ENCODE data around the gene CLDN3. TPM values are rescaled to one million over a fixed set of nuclear protein-coding genes. Genes with fewer than 3 reads are reported as not detected.
"Not testable (repeated sequence)": the region's sequence is repeated elsewhere in the genome, so short reads cannot be mapped to it uniquely, and the experiment has no call there.

Gene CLDN3
- total and polyA plus RNA-seq, 10 donors: 0.13 to 0.26 (median 0.26) TPM; not detected in 7

DNA sequence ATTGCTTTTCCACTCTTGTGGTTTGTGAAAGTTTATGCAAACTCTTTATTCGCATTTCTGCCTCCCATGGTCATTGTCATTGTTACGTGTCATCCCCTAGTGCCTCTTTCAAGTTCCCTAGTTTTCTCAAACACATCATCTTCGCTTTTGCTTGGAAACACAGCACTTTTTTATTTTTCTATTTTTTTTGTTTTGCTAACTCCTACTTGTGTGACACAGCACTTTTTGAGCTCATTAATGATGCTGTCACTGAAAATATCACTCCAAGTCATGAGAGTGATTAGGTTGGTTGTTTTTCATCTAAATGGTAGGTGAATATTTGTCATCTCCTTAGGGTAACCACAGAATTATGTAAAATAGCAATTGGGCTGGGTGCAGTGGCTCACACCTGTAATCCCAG lies 42.1 kb downstream of the CLDN3 start:
- intact Hi-C loops (cut with DNase I; ENCODE audit: low total_unique reads): loop anchor here (2.0 kb wide), 1 partner anchor 121 kb away; no protein-coding TSS in a partner anchor
- H3K9me3 ChIP-seq: no peaks in the 10 kb centered on the region
- peaks cover 0 to 16% (median 4%) of the 10 kb centered on the region in 6 donors for H3K4me1 ChIP-seq
- H3K27ac ChIP-seq: no peak overlapping the region
- TF ChIP-seq, protein P1, sequence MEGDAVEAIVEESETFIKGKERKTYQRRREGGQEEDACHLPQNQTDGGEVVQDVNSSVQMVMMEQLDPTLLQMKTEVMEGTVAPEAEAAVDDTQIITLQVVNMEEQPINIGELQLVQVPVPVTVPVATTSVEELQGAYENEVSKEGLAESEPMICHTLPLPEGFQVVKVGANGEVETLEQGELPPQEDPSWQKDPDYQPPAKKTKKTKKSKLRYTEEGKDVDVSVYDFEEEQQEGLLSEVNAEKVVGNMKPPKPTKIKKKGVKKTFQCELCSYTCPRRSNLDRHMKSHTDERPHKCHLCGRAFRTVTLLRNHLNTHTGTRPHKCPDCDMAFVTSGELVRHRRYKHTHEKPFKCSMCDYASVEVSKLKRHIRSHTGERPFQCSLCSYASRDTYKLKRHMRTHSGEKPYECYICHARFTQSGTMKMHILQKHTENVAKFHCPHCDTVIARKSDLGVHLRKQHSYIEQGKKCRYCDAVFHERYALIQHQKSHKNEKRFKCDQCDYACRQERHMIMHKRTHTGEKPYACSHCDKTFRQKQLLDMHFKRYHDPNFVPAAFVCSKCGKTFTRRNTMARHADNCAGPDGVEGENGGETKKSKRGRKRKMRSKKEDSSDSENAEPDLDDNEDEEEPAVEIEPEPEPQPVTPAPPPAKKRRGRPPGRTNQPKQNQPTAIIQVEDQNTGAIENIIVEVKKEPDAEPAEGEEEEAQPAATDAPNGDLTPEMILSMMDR (IDR thresholded peaks at IDR 0.05 in 8 of 11, conservative IDR thresholded peaks at IDR 0.05 in 3 of 11): no peak
- TF ChIP-seq POLR2A (IDR thresholded peaks at IDR 0.05): no peak
- no peak for TF ChIP-seq POLR2AphosphoS5 (IDR thresholded peaks at IDR 0.05)
- 52 to 76% (median 57%) methylated on average over 3 of the region's 3 CpGs for WGBS, 5 donors
- no peaks in the 10 kb centered on the region for H3K36me3 ChIP-seq
- no peak for DNase-seq
- H3K4me3 ChIP-seq: no peak overlapping the region
- peaks cover 0 to 36% (median 5%) of the 10 kb centered on the region in 7 donors for H3K27me3 ChIP-seq (replicated peaks in 1 of 7)

DNA sequence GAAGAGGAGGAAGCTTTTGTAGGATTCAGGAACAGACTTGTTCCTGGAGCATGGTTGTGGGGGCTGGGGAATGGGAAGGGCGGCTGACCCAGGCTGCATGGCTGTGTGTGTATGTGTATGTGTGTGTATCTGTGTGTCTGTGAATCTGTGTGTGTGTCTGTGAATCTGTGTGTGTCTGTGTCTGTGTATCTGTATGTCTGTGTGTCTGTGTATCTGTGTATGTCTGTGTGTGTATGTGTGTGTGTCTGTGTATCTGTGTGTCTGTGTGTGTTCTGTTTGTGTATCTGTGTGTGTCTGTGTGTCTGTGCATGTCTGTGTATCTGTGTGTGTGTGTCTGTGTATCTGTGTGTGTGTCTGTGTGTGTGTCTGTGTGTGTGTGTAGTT lies 44.0 kb downstream of the CLDN3 start:
- Histone ChIP-seq H3K4me3 (no peak overlapping the region), H3K36me3 (no peaks in the 10 kb centered on the region), H3K9me3 (no peaks in the 10 kb centered on the region), H3K27me3 (replicated peaks in 1 of 7) (peaks cover 0 to 43% (median 5%) of the 10 kb centered on the region in 7 donors), H3K27ac (no peak overlapping the region), H3K4me1 (peaks cover 0 to 7% (median 4%) of the 10 kb centered on the region in 6 donors)
- 45 to 79% (median 78%) methylated on average over 1 of the region's 1 CpG for WGBS, 5 donors
- no peak for TF ChIP-seq POLR2A (IDR thresholded peaks at IDR 0.05)
- no peak for TF ChIP-seq POLR2AphosphoS5 (IDR thresholded peaks at IDR 0.05)
- TF ChIP-seq, protein P1 (IDR thresholded peaks at IDR 0.05 in 8 of 11, conservative IDR thresholded peaks at IDR 0.05 in 3 of 11): peak in 5 of 11 experiments; percentile 26 to 61 (median 33)
- intact Hi-C loops (cut with DNase I; ENCODE audit: low total_unique reads): no loop called here
- DNase-seq: no peak

DNA sequence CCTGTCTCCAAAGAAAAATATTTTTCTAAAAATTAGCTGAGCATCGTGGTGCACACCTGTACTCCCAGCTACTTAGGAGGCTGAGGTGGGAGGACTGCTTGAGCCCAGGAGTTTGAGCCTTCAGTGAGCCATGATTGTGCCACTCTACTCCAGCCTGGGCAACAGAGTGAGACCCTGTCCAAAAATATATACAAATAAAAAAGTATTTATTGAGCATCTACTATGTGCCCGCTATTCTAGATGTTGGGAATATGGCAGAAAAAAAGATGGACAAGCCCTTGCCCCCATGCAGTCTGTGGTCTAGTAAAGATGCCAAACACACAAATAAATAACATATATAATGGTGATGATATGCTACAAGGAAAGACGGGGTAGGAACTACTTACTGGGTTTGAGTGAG lies 46.3 kb downstream of the CLDN3 start:
- H3K4me1 ChIP-seq: peaks cover 3 to 19% (median 11%) of the 10 kb centered on the region in 6 donors
- intact Hi-C loops (cut with DNase I; ENCODE audit: low total_unique reads): no loop called here
- no peak for DNase-seq
- WGBS, 5 donors: 84 to 97% (median 89%) methylated on average over 3 of the region's 3 CpGs
- no peaks in the 10 kb centered on the region for H3K36me3 ChIP-seq
- H3K27me3 ChIP-seq (replicated peaks in 1 of 7): peaks cover 0 to 53% (median 6%) of the 10 kb centered on the region in 7 donors
- H3K4me3 ChIP-seq: no peak overlapping the region
- no peak overlapping the region for H3K27ac ChIP-seq
- H3K9me3 ChIP-seq: no peaks in the 10 kb centered on the region
- TF ChIP-seq, protein P1 (IDR thresholded peaks at IDR 0.05 in 8 of 11, conservative IDR thresholded peaks at IDR 0.05 in 3 of 11): no peak
- TF ChIP-seq POLR2A (IDR thresholded peaks at IDR 0.05) (no peak), POLR2AphosphoS5 (IDR thresholded peaks at IDR 0.05) (no peak)

DNA sequence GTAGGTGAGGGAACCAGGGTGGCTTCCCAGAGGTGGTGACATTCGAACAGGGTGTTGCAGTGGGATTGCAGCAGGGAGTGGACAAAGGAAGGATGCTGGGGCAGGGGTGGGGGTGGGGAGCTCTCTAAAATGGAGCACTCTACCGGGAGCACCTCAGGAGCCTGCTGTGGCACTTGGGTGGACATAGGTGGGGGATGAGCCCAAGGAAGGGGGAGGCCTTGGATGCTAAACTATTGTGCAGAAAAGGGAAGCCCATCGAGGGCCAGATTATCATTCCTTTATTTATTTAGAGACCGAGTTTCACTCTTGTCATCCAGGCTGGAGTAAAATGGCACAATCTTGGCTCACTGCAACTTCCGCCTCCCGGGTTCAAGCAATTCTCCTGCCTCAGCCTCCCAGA lies 47.3 kb downstream of the CLDN3 start:
- H3K27ac ChIP-seq: no peak overlapping the region
- no peak overlapping the region for H3K4me3 ChIP-seq
- TF ChIP-seq, protein P1 (IDR thresholded peaks at IDR 0.05 in 8 of 11, conservative IDR thresholded peaks at IDR 0.05 in 3 of 11): no peak
- no peak for TF ChIP-seq POLR2A (IDR thresholded peaks at IDR 0.05)
- intact Hi-C loops (cut with DNase I; ENCODE audit: low total_unique reads): no loop called here
- no peak for DNase-seq
- WGBS, 5 donors: 59 to 74% (median 63%) methylated on average over 6 of the region's 6 CpGs
- no peaks in the 10 kb centered on the region for H3K36me3 ChIP-seq
- H3K27me3 ChIP-seq (replicated peaks in 1 of 7): peaks cover 0 to 53% (median 12%) of the 10 kb centered on the region in 7 donors
- H3K9me3 ChIP-seq: no peaks in the 10 kb centered on the region
- peaks cover 12 to 29% (median 21%) of the 10 kb centered on the region in 6 donors for H3K4me1 ChIP-seq

DNA sequence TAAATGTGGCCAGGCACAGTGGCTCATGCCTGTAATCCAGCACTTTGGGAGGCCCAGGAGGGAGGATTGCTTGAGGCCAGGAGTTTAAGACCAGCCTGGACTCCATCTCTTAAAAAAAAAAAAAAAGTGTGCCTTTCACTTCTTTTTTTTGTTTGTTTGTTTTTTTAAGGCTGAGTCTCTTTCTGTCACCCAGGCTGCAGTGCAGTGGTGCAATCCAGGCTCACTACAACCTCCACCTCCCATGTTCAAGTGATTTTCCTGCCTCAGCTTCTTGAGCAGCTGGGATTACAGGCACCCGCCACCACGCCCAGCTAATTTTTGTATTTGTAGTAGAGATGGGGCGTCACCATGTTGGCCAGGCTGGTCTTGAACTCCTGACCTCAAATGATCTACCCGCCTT lies 47.9 kb downstream of the CLDN3 start:
- H3K36me3 ChIP-seq; H3K9me3 ChIP-seq; H3K27ac ChIP-seq; H3K4me3 ChIP-seq; intact Hi-C loops (cut with DNase I; ENCODE audit: low total_unique reads); DNase-seq: not testable (repeated sequence)
- Histone ChIP-seq H3K27me3 (replicated peaks in 1 of 7) (peaks cover 0 to 53% (median 9%) of the 10 kb centered on the region in 7 donors), H3K4me1 (peaks cover 12 to 35% (median 27%) of the 10 kb centered on the region in 6 donors)
- WGBS, 5 donors: 73 to 88% (median 84%) methylated on average over 4 of the region's 4 CpGs

Data from spleen (tissue), 11 donors.